Fibroblast of the aortic adventitia (primary cell): ENCODE data around the gene PRAMEF20. TPM values are rescaled to one million over a fixed set of nuclear protein-coding genes. Genes with fewer than 3 reads are reported as not detected.
"Not testable (repeated sequence)": the region's sequence is repeated elsewhere in the genome, so short reads cannot be mapped to it uniquely, and the experiment has no call there.

Experiments
- DNase-seq: peaks from one replicate; pipeline ENCODE4 v3.0.0-alpha.2; 2010; ENCODE audit warnings: low read depth
- H3K4me3 ChIP-seq: 2 replicates; pipeline ENCODE4 v1.5.1; 2011; ENCODE audit warnings: low read depth, mild to moderate bottlenecking, control low read depth, low read length, moderate library complexity
- total RNA-seq: library from RNA; depleted of rRNA; stranded (reverse); fragments of >200 nt; gene quantifications from 2 replicates; pipeline ENCODE4 v1.2.3, GENCODE V29; 2012; ENCODE audit warnings: low replicate concordance
- TF ChIP-seq, protein P1 (sequence below): IDR thresholded peaks from 2 replicates; pipeline ENCODE4 v1.5.1; 2011; ENCODE audit warnings: mild to moderate bottlenecking, low read length, control low read depth, inconsistent platforms; ENCODE audit not compliant: insufficient read depth

PRAMEF20 gene
- total RNA-seq, 1 donor, result not detected

DNA sequence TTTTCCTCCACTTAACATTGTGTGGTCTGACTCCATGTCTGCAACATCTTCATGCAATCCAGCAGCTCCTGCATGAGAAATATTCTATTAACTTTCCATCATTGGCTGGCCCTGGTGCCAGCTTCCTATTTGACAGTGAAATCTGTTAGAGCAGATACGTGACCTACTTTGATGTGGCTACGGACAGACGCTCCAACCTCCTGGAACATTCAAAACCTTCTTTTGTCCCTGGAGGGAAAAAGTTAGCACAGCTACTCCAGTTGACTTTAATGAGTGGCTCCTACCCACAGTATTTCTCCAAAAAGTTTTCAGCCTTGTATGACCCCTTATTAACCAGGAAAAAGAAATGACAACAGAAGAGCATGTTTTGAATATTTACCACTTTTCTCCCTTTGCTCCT, 22.0 kb downstream of the PRAMEF20 start:
- no peak for DNase-seq
- H3K4me3 ChIP-seq, result no peak overlapping the region

DNA sequence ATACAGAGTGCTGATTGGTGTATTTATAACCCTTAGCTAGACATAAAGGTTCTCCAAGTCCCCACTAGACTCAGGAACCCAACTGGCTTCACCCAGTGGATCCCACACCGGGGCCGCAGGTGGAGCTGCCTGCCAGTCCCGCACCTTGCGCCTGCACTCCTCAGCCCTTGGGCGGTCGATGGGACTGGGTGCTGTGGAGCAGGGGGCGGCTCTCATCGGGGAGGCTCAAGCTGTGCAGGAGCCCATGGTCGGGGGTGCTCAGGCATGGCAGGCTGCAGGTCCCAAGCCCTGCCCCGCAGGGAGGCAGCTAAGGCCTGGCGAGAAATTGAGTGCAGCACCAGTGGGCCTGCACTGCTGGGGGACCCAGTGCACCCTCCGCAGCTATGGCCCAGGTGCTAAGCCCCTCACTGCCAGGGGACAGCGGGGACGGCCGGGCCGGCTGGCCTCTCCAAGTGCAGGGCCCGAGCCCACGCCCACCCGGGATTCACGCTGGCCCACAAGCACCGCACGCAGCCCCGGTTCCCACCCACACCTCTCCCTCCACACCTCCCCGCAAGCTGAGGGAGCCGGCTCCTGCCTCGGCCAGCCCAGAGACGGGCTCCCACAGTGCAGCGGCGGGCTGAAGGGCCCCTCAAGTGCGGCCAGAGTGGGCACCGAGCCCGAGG, 23.6 kb downstream of the PRAMEF20 start:
- not testable (repeated sequence) for DNase-seq, H3K4me3 ChIP-seq

More for the DNA sequence above, 22.0 kb downstream of the PRAMEF20 start:
- TF ChIP-seq, protein P1, sequence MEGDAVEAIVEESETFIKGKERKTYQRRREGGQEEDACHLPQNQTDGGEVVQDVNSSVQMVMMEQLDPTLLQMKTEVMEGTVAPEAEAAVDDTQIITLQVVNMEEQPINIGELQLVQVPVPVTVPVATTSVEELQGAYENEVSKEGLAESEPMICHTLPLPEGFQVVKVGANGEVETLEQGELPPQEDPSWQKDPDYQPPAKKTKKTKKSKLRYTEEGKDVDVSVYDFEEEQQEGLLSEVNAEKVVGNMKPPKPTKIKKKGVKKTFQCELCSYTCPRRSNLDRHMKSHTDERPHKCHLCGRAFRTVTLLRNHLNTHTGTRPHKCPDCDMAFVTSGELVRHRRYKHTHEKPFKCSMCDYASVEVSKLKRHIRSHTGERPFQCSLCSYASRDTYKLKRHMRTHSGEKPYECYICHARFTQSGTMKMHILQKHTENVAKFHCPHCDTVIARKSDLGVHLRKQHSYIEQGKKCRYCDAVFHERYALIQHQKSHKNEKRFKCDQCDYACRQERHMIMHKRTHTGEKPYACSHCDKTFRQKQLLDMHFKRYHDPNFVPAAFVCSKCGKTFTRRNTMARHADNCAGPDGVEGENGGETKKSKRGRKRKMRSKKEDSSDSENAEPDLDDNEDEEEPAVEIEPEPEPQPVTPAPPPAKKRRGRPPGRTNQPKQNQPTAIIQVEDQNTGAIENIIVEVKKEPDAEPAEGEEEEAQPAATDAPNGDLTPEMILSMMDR, result no peak

DNA sequence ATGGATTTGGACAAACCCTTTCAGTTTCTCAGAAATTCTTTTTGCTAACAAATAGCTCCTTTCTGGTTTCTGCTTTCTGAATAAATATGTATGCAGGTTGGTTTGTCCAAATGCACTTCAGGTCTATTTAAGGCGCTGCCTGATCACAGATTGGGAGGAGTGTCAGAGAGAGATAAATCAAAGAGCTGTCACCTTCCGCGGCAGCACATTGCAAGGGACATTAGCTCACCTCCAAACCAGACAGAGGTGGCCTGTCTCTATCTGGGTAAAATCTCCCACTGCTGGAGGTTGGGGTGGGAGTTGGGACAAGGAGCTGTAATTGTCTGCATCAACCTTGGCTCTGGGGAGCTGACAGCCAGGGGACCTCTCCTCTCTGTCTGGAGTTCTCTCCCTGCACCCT, 25.2 kb downstream of the PRAMEF20 start:
- no peak for DNase-seq
- TF ChIP-seq, protein P1, result no peak
- H3K4me3 ChIP-seq, result no peak overlapping the region

DNA sequence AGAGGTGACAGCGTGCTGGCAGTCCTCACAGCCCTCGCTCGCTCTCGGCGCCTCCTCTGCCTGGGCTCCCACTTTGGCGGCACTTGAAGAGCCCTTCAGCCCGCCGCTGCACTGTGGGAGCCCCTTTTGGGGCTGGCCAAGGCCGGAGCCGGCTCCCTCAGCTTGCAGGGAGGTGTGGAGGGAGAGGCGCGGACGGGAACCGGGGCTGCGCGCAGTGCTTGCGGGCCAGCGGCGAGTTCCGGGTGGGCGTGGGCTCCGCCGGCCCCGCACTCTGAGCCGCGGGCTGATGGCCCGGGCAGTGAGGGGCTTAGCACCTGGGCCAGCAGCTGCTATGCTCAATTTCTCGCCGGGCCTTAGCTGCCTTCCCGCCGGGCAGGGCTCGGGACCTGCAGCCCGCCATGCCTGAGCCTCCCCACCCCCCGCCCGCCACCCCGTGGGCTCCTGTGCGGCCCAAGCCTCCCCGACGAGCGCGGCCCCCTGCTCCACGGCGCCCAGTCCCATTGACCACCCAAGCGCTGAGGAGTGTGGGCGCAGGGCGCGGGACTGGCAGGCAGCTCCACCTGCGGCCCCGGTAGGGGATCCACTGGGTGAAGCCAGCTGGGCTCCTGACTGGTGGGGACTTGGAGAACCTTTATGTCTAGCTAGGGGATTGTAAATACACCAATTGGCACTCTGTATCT, 29.0 kb downstream of the PRAMEF20 start:
- not testable (repeated sequence) for H3K4me3 ChIP-seq, DNase-seq

DNA sequence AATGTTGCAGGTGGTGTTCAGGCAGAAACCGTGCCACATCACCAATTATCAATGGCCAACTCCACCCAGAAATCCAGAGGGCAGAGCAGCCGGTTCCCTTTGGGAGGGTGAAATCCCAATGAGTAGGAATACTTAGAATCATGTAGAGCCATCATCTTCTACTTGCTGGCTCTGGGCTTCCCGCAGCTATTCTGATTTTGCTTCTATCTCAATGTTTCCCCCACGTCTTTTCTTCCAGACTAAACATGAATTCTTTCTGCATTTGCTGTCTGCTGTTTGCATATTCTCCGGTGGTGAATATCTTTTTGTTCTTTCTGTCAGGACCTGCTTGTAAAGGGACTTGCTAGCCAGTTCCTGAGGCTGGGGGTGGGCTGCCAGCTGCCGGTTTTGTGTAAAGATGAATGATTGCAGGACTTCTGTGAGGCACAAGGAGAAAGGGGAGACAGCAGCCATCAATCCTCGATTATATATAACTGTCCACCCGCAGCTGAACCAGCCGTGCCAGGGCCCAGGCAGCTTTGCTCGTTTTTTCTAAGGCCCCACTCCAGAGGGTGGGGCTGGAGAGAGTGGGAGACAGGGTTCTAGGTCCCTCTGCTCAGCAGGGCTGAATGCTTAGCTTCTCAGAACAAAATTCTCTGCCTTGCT, 33.2 kb downstream of the PRAMEF20 start:
- no peak overlapping the region for H3K4me3 ChIP-seq
- no peak for DNase-seq
- TF ChIP-seq, protein P1, result no peak

DNA sequence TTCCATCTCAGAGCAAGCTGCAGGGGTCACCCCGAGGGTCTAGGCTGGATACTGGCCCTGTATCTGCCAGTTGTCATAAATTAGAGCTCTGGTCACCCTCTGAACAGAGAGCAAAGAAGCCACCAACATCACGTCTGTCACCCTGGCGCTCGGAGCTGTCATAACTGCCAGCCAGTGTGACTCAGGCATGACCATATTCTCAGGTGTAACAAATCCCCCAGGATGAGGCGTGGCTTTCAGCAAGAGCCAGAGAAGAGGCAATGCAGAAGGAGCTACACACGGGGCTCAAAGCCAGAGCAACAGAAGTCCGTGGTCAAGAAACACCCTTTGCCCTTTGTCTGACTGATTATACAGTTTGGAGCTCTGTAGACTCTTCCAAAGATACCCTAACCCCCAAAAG, 40.0 kb downstream of the PRAMEF20 start:
- TF ChIP-seq, protein P1, result no peak
- no peak overlapping the region for H3K4me3 ChIP-seq
- no peak for DNase-seq

DNA sequence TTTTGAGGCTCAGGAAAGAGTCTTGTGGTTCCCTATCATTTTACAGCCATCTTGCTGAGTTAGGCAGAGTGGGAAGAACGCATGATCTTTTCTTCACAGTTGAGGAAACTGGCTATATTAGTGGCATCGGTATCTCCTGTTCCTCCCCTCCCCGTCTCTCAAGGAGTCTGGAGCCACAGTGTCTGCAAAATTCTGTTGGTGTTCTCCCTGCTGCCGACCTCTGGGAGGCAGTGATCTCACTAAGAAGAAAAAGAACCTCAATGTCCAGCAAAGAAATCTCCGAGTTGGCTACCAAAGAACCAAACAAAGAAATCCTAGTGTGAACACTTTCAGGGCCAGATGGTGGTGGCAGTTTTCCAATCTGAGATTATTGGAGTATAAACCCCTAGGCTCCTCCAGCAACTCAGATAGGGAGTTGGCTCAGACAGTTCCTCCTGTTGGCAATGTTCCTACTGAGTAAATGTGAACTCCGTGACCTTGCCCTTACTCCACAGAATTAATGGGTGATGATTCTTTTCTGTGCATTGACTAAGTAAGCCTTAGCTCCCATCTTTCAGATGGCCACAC, 41.2 kb downstream of the PRAMEF20 start:
- no peak overlapping the region for H3K4me3 ChIP-seq
- TF ChIP-seq, protein P1, result no peak
- peak; percentile 14 for DNase-seq
